HUES48 (cell line): ENCODE measurements around the gene SPPL3.
"Not testable (repeated sequence)": the region's sequence is repeated elsewhere in the genome, so short reads cannot be mapped to it uniquely, and the experiment has no call there.

Experiments used
- H3K27ac ChIP-seq: one replicate; pipeline ENCODE4 v1.7.0; 2013; ENCODE audit warnings: low read depth, low read length, inconsistent platforms
- H3K27me3 ChIP-seq: 2 replicates; pipeline ENCODE4 v1.6.1; 2013; ENCODE audit warnings: mild to moderate bottlenecking, low read length; ENCODE audit not compliant: control insufficient read depth, insufficient read depth
- H3K36me3 ChIP-seq: 2 replicates; pipeline ENCODE4 v1.6.1; 2013; ENCODE audit warnings: low read length; ENCODE audit not compliant: control insufficient read depth, insufficient read depth
- H3K4me1 ChIP-seq: 2 replicates; pipeline ENCODE4 v1.6.1; 2013; ENCODE audit warnings: mild to moderate bottlenecking, low read length; ENCODE audit not compliant: control insufficient read depth, insufficient read depth
- H3K4me3 ChIP-seq: 2 replicates; pipeline ENCODE4 v1.5.1; 2013; ENCODE audit warnings: mild to moderate bottlenecking, low read depth, low read length
- H3K9ac ChIP-seq: 2 replicates; pipeline ENCODE4 v1.6.1; 2013; ENCODE audit warnings: mild to moderate bottlenecking, low read depth, low read length, moderate library complexity
- H3K9me3 ChIP-seq: 2 replicates; pipeline ENCODE4 v1.6.1; 2013; ENCODE audit warnings: low read length; ENCODE audit not compliant: control insufficient read depth, insufficient read depth

The SPPL3 gene

DNA sequence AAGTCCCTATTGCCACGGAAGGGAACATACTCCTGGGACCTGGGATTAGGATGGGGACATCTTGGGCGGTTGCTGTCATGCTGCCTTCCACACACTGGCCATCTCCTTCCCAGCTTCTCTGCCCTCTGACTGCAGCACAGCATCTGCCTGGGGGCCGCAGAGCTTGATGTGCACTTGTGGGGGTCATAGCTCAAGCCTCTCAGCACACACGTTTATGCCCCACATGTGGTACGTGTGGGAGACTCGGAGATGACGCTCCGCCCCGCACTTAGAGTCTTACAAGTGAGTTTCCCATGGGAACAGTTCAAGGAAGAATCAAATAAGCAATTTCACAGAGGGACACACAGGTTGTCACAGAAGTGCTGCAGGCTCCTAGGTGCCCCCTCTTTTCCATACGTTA is 169.9 kb downstream of the SPPL3 start:
- Histone ChIP-seq H3K9ac (no peak overlapping the region), H3K4me3 (no peak overlapping the region), H3K4me1 (no peaks in the 10 kb centered on the region), H3K27me3 (no peaks in the 10 kb centered on the region), H3K9me3 (no peaks in the 10 kb centered on the region), H3K36me3 (no peaks in the 10 kb centered on the region), H3K27ac (no peak overlapping the region)

- Histone ChIP-seq H3K27ac (no peak overlapping the region), H3K9ac (no peak overlapping the region), H3K27me3 (no peaks in the 10 kb centered on the region), H3K36me3 (no peaks in the 10 kb centered on the region), H3K4me3 (no peak overlapping the region), H3K9me3 (no peaks in the 10 kb centered on the region), H3K4me1 (no peaks in the 10 kb centered on the region)
Measured at GRCh38 chr12:120733574-120733973, 170.6 kb downstream of the SPPL3 start.

DNA sequence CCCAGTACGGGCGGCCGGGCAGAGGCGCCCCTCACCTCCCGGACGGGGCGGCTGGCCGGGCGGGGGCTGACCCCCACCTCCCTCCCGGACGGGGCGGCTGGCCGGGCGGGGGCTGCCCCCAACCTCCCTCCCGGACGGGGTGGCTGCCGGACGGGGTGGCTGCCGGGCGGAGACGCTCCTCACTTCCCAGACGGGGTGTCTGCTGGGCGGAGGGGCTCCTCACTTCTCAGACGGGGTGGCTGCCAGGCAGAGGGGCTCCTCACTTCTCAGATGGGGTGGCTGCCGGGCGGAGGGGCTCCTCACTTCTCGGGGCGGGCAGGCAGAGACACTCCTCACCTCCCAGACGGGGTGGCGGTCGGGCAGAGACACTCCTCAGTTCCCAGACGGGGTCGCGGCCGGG is 172.0 kb downstream of the SPPL3 start:
- not testable (repeated sequence) for H3K27ac ChIP-seq, H3K9me3 ChIP-seq, H3K36me3 ChIP-seq, H3K27me3 ChIP-seq, H3K4me3 ChIP-seq, H3K4me1 ChIP-seq, H3K9ac ChIP-seq

DNA sequence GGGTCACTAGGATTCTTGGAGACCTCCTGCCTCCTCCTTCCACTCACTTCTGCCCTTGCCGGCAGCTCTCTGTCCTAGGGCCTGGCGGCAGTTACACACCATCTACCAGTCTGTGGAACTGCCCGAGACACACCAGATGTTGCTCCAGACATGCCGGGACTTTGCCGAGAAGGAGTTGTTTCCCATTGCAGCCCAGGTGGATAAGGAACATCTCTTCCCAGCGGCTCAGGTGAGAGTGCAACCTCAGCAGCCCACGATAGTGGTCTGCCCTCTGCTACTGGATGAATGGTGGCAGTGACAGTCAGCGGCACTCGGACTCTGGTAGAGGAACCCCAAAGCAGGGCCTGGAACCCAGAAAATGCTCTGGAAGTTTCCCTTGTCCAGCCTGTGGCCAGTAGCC is 177.2 kb downstream of the SPPL3 start:
- H3K36me3 ChIP-seq: peaks cover 23% of the 10 kb centered on the region
- H3K9me3 ChIP-seq: no peaks in the 10 kb centered on the region
- H3K4me3 ChIP-seq: no peak overlapping the region
- H3K4me1 ChIP-seq: peaks cover 9% of the 10 kb centered on the region; the same call in 1 of the 2 replicates
- H3K9ac ChIP-seq: no peak overlapping the region
- H3K27me3 ChIP-seq: 0 out of 2 replicates have a peak, but pooled peaks cover 6% of the 10 kb centered on the region
- no peak overlapping the region for H3K27ac ChIP-seq

- H3K36me3 ChIP-seq: peaks cover 28% of the 10 kb centered on the region
Measured at GRCh38 chr12:120726510-120726793, 177.7 kb downstream of the SPPL3 start.

DNA sequence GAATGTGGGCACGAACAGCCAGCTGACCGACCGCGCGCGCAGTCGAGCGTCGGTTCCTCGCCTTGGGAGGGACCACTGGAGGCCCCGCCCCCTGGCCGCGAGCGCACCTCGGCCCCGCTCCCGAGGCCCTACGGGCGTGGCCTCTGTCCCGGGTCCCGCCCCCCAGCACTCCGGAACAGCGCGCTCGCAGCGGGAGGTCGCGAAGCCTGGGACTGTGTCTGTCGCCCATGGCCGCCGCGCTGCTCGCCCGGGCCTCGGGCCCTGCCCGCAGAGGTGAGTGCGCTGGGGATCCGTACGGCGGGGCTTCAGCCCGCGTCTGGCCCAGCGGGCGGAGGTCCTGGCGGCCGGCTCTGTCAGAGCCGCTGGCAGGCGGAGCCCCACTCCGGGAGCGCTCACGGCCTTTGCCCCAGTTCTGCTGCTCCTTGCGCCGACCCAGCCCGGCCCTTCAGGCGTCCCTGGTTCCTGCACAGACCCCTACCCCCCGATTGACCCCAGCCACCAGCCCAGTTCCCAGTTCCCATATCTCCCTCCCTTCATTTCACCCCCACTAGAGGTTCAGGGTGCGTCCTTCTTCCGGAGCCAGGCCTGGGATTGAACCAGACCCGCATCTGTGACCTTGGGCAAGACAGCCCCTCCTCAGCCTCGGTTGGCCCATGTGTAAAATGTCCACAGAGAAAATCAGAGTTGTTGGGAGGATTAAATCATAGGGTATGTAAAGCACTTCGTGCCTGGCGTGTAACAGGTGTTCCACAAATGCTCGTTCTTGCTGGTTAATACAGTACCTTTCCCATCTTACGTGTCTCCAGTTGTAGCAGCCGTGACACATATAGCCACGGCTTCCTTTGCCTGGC is 178.3 kb downstream of the SPPL3 start, which contains the start of gene ACADS:
Gene ACADS (plus strand): TSS at position 168 of the 851 bp plus-strand sequence. CDS start 60 bp downstream, at position 228.
- 0 out of 2 replicates have a peak, but pooled peaks cover 6% of the 10 kb centered on the region for H3K27me3 ChIP-seq
- peaks cover 34% of the 10 kb centered on the region for H3K36me3 ChIP-seq
- H3K9ac ChIP-seq: peak within 1 kb of the TSS; percentile 50; the same call in 1 of the 2 replicates
- peaks cover 9% of the 10 kb centered on the region; the same call in 1 of the 2 replicates for H3K4me1 ChIP-seq
- no peak within 1 kb of the TSS for H3K27ac ChIP-seq
- H3K9me3 ChIP-seq: no peaks in the 10 kb centered on the region
- peak within 1 kb of the TSS; percentile 76 for H3K4me3 ChIP-seq

More at GRCh38 chr12:120726510-120726793, 177.7 kb downstream of the SPPL3 start:
- H3K9me3 ChIP-seq: no peaks in the 10 kb centered on the region
- peak overlapping the region; percentile 76; the same call in 1 of the 2 replicates for H3K4me3 ChIP-seq
- no peak overlapping the region for H3K27ac ChIP-seq
- 0 out of 2 replicates have a peak, but pooled peaks cover 6% of the 10 kb centered on the region for H3K27me3 ChIP-seq
- H3K4me1 ChIP-seq: peaks cover 9% of the 10 kb centered on the region; the same call in 1 of the 2 replicates
- no peak overlapping the region for H3K9ac ChIP-seq

DNA sequence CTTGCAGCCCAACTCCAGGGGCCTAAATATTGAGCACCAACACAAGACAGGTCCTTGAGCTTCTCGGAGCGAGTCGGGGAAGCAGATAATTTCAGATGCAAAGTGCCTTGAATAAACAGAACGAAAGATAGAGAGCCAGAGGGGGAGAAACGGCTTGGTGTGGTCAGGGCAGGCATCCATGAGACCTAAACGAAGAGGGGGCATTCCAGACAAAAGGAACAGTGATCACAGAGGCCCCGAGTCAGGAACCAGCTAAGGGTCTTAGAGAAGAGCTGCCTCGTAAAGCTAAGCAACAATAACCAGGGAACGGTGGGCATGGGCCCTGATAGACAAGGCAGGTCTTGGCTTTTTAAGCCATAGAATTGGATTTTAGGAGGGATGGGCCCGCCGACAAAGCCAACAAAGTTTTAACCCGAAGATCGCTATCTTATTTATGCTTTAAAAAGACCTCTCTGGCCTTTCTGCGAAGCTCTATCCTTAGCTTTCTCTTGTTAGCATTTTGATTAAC is 179.0 kb downstream of the SPPL3 start:
- H3K9me3 ChIP-seq: no peaks in the 10 kb centered on the region
- H3K27me3 ChIP-seq: 0 out of 2 replicates have a peak, but pooled peaks cover 6% of the 10 kb centered on the region
- H3K9ac ChIP-seq: peak overlapping the region; percentile 50; the same call in 1 of the 2 replicates
- peaks cover 40% of the 10 kb centered on the region for H3K36me3 ChIP-seq
- H3K4me1 ChIP-seq: peaks cover 9% of the 10 kb centered on the region; the same call in 1 of the 2 replicates
- no peak overlapping the region for H3K27ac ChIP-seq
- peak overlapping the region; percentile 76 for H3K4me3 ChIP-seq

- Histone ChIP-seq H3K9me3 (no peaks in the 10 kb centered on the region), H3K36me3 (peaks cover 45% of the 10 kb centered on the region), H3K27me3 (0 out of 2 replicates have a peak, but pooled peaks cover 6% of the 10 kb centered on the region), H3K4me1 (peaks cover 9% of the 10 kb centered on the region; the same call in 1 of the 2 replicates), H3K27ac (no peak overlapping the region), H3K4me3 (peak overlapping the region; percentile 76), H3K9ac (no peak overlapping the region)
Measured at GRCh38 chr12:120724720-120725119, 179.4 kb downstream of the SPPL3 start.

GRCh38 chr12:120722784-120723183 is 181.4 kb downstream of the SPPL3 start:
- Histone ChIP-seq H3K4me1 (peaks cover 9% of the 10 kb centered on the region; the same call in 1 of the 2 replicates), H3K9ac (no peak overlapping the region), H3K27ac (no peak overlapping the region), H3K36me3 (peaks cover 64% of the 10 kb centered on the region), H3K4me3 (no peak overlapping the region), H3K27me3 (0 out of 2 replicates have a peak, but pooled peaks cover 6% of the 10 kb centered on the region), H3K9me3 (no peaks in the 10 kb centered on the region)

DNA sequence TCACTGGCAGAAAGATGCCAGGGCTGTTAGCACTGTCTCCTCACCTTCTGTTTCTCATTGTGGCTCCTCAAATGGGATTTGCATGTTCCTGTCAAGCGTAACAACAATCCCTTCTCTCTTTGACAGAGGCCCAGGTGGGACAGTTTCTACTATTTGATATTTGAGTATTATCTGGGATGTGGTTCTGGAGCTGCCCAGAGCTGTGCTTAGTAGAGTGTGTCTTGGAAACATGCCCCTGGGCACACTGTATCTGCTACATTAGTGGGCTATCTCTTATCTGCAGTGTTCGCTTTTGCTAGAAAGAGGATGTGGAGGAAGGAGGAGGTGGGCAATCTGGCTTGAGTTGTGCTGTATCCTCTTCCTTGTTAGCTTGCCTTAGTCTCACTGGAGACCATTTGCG is 182.3 kb downstream of the SPPL3 start:
- no peaks in the 10 kb centered on the region for H3K9me3 ChIP-seq
- 0 out of 2 replicates have a peak, but pooled peaks cover 6% of the 10 kb centered on the region for H3K27me3 ChIP-seq
- peaks cover 70% of the 10 kb centered on the region for H3K36me3 ChIP-seq
- H3K27ac ChIP-seq: no peak overlapping the region
- H3K4me3 ChIP-seq: no peak overlapping the region
- H3K4me1 ChIP-seq: peaks cover 9% of the 10 kb centered on the region; the same call in 1 of the 2 replicates
- no peak overlapping the region for H3K9ac ChIP-seq
